ENCODE data around the gene LAMA3.

Gene LAMA3

DNA sequence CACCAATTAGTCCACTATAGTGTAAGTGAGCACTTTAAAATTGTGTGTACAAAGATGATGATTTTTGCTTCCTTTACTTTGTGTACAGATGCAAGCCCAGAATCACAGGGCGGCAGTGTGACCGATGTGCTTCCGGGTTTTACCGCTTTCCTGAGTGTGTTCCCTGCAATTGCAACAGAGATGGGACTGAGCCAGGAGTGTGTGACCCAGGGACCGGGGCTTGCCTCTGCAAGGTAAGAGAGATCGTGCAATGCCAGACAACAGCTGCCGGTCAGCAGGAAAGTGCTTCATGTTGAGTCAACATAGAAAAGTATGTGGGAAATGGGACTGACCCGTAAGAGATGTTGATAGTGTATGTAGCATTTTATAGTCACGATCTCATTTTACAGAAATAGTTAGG lies 168.5 kb downstream of the LAMA3 start:
- FAIRE-seq, result no peak

DNA sequence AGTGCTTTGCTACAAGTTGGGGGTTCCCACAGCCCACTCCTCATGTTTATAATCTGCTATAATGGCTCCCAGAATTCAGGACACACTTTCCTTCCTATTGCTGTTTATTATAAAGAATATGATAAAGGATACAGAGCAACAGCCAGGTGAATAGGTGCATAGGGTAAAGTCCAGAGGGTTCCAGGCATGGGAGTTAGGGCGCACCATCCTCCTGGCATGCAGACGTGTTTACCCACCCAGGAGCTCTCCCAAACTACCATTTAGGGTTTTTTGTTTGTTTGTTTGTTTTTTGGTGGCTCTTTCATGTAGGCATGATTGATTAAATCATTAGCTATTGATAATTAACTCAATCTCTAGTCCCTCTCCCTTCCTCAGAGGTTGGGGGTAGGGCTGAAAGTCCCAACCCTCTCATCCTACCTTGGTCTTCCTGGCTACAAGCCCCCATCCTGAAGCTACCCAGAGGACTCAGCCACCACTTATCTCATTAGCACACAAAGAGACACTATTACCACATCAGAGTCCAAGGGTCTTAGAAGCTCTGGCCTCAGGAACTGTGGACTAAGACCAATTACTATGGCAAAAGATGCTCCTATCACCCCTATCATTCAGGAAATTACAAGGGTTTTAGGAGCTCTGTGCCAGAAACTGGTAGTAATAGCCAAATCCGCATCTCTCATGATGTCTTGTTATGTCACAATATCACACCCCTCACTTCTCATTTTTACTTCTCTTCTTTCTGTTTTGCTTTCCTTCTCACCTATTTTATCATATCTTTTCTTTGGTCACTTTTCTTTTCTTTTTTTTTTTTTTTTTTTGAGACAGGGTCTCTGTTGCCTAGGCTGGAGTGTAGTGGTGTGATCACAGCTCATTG lies 170.4 kb downstream of the LAMA3 start:
- no peak for FAIRE-seq

DNA sequence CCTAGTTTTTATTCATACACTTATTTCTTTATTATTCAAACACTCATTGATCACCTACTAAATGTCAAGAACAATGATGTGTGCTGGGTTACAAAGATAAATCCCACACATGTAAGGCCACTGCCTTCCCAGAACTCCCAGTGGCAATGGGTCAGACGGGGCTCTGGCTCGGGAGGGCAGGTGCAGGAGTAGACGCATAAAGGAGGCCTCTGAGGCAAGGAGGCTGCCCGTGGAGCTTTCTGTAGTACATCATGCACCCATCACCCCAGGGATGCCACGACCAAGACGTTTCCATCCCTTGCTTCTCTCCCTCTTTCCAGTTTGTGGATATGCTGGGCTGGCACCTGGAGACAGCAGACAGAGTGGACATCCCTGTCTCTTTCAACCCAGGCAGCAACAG lies 172.1 kb downstream of the LAMA3 start:
- FAIRE-seq, result no peak

DNA sequence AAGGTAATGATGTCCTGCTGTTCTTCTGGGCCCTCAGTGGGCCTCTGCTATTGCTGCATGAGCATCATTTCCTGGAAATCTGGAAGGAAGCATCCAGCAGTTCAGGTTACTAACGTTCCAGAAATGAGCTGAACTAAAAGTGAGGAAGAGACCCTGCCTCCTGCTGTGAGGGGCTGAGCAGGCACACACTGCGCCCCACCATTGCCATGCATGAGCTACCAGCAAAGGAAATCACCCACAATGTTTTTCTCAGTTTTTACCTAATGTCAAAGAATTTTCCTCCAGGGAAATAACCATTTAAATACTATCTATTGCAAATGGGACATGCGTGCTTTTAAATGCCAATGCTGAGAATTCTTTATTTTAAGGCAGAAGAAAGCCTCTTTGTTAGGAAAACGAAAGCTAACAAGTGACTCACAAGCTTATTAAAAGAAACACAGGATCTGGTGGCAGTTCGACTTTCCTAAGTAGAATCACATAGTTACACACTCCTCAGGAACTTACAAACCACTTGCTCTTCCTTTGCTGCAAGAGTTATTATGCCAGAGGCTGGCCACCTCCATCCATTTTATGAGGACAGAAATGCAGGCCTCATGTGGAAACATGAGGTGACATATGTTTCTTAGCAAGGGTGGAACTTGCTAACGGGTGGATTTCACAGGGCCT lies 172.7 kb downstream of the LAMA3 start:
- no peak for FAIRE-seq

DNA sequence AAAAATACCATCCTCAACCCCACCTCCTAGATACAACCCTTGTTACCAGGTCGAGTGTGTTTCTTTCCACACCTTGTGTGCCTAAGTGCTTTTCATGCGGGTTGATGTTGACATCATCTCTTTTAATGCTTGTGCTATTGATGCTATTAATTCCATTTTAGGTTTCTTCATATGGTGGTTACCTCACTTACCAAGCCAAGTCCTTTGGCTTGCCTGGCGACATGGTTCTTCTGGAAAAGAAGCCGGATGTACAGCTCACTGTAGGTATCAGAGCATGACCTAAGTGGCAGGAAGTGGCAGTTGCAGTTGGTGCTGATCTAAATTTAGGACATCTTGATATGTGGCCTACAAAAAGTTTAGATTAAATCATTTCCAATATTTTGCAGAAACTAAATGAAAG lies 175.4 kb downstream of the LAMA3 start:
- FAIRE-seq, result no peak

DNA sequence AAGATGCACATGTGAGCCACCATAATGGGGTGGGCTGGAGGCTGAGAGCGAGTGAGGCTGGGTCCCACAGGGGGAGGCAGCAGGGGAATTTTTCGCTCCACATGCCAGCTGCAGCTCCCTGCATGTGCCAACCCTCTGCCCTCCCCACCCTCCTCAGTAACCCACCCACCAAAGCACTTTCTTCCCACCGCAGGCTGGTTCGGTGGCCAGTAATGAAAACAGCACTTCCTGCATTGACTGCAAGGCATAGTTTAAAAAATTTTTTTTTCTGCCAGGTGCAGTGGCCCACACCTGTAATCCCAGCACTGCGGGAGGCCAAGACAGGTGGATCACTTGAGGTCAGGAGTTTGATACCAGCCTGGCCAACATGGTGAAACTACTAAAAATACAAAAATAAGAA lies 177.8 kb downstream of the LAMA3 start:
- FAIRE-seq, result no peak

DNA sequence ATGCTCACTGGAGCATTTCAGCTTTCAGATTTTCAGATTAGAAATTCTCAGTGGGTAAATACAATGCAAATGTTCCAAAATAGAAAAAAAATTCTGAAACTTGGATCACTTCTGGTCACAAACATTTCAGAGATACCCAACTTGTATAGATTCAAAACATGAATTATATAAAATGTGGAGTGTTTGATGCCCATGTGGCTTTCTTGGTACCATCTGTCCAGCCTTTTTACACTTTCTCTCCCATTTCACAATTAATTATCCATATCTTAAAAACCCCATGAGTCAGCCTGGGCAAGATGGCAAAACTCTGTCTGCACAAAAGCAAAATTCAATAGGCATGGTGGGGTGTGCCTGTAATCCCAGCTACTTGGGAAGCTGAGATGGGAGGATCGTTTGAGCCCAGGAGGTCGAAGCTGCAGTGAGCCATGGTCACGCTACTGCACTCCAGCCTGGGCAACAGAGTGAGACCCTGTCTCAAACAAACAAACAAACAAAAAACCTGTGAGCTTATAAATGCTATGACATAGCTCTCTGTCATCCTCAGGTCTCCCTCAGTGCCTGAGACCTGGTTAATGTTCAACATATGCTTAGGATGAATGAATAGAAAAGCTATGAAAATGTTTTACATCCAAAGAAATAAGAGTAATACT lies 179.0 kb downstream of the LAMA3 start:
- no peak for FAIRE-seq

DNA sequence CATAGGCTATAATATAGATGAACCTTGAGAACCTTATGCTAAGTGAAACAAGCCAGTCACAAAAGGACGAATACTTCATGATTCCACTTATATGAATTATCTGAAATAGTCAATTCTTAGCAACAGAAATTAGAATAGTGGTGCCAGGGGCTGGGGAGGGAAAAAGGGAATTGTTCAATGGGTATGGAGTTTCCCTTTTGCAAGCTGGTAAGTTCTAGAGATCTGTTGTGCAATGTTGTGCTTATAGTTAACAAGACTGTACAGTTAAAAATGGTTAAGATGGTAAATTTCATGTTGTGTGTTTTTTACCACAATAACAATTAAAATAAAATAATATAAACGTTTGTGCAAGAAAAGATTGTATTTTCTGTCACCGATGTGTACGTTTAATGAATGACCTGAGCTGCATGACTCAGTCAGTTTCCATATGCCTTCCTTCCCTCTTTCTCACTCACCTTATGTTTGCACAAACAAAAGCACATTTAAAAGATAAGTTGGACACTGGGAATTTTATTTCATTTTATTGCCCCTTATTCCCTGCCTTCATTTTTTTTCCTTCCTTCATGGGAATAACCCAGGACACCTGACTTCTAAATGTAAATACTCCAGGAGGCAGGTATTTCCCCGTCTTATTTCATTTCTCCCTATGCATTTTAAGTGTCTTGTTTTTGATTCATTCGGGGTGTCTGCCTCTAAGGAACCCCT lies 181.6 kb downstream of the LAMA3 start:
- FAIRE-seq, result no peak

DNA sequence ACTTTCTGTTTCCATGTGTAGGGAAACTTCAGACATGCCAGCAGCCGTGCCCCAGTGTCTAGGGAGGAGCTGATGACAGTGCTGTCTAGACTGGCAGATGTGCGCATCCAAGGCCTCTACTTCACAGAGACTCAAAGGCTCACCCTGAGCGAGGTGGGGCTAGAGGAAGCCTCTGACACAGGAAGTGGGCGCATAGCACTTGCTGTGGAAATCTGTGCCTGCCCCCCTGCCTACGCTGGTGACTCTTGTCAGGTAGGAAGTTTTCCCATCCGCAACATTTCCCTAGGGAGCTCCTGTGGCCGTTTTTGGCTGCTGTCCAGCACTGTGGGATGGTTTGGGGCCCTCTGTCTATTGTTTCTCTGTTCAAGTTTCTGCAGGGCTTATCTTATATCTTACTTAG lies 182.2 kb downstream of the LAMA3 start:
- FAIRE-seq, result no peak

DNA sequence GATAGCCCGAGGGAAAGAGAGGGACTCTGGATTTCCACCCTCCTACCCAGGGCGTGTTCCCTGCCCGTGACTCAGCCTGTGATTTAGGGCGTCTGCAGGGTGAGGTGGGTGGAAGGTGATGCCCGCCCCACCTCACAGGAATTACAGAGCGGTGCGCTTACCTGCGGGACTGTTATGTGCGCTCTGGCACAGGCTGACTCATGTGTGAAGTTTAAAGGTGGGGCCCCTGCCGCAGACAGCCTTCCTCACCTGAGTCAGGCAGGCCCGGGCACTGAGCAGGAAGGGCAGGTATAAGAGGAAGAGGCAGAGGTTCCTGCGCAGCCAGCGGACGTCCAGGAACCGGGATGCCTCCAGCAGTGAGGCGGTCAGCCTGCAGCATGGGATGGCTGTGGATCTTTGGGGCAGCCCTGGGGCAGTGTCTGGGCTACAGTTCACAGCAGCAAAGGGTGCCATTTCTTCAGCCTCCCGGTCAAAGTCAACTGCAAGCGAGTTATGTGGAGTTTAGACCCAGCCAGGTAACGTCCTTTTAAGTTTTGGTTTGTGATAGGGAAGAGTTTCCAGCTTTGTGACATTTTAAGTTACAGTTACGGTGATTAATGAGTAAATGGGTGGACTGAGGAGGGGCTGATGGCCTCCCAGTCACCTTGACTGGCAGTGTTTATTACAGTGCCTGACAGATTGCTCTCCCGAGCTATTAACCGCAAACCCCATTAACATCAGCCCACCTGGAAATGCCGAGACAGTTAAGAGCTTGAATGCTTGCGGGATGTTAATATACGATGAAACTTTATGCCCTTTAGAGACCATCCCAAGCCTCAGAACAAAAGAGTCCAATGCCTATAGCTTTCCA lies 183.7 kb downstream of the LAMA3 start:
- no peak for FAIRE-seq

DNA sequence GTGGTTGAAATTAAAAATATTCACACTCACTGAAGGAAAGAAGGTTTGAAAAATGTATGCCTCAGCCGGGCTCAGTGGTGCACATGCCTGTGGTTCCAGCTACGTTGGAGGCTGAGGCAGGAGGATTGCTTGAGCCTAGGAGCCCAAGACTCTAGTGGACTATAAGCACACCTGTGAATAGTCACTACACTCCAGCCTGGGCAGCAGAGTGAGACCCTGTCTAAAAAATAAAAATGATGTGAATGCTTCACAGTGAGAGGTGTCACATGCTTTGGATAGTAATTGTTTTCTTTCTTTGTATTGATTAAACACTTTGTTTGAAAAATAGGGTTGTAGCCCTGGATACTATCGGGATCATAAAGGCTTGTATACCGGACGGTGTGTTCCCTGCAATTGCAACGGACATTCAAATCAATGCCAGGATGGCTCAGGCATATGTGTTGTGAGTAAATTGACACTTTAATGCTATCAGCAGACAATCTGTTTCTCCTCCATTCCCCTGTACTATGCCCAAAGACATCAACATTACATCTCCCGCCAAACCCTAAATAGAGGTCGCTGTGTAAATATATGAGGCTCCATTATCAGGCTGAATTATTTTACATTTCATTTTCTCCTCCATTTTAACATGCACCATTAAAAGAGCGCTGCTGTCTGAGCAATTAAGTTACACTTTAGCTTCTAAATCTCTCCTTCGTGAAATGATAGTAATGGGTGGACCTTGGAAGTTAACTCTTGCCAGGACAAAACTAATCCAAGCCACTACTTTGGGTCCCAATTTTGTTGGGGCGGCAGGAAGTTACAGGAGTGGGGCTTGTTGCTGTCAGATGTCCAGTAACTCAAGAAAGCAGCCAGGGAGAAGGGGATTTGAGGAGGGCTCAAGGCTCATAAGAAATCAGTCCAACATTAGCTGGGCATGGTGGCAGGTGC lies 187.0 kb downstream of the LAMA3 start:
- FAIRE-seq, result no peak

DNA sequence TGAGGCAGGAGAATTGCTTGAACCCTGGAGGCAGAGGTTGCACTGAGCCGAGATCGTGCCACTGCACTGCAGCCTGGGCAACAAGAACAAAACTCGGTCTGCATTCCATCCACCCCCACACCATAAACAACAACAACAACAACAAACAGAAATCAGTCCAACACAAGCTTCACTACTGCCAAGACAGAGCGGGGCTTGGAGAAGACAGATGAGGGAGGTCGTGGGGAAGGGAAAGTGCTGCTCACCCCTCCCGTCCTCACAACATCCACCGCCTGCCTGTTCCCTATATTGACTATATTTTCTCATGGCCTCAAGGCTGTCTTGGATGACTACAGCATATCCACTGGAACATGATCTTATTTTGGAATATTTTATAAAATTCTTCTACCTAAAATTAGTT lies 187.7 kb downstream of the LAMA3 start:
- FAIRE-seq, result no peak

DNA sequence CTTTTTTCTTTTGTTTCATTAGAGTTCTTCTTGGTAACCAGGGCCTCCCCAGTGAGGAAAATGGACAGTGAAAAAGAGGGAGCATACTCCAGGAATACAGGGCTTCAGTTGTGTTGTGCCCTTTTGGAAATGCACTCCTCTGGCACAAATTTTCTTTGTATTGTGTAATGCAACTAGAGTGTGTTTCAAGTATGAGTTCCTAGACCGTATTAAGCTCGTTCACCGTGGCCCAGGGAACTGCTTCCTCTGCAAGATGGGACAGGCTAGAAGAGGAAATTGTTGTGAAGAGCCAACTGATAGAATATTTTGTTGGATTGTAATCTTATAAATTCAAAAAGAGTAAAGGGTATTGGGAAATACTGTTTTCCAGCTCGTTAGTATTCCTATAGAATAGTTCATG lies 188.1 kb downstream of the LAMA3 start:
- no peak for FAIRE-seq

DNA sequence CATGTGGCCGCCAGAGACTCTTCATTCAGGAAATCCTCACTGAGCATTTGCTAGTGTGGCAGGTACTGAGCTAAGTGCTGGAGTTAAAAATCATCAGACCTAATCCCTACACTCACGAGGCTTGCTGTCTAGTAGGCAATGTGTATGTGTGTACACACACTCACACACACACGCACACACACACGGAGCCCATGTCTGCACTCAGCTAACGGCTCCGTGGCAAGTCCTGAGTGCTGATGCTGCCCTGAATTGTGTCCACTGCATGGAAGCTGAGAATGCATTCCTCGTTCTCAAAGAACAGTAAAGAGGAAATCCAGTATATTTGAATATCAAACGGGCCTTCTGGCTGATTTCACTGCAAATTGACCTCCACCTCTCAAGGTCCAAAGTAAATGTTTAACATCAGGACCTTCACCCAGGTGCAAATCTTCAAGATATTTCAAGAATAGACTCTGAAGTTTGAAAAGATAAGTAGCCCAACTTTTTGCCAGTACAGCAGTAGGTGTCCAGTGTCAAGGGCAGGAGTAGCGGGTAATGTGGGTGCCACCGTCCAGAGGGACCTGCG lies 189.2 kb downstream of the LAMA3 start:
- no peak for FAIRE-seq

DNA sequence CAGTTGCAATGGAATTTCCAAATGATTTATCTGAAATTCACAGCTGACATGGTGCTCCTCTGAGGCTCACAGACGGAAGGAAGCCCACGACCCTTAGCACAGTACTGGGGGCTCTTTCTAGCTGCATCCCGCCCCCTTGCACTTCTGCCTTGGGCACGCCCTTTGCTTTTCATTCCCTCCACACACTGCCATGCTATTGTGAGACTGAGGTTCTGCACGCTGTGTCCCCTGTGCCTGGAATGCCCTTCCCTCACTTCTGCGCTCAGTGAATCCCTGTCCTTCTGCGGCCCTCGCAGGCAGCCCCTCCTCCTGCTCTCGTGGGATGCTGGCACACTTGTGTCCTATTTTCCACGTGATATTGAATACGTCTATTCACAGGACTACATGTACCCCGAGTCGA lies 189.9 kb downstream of the LAMA3 start:
- no peak for FAIRE-seq

DNA sequence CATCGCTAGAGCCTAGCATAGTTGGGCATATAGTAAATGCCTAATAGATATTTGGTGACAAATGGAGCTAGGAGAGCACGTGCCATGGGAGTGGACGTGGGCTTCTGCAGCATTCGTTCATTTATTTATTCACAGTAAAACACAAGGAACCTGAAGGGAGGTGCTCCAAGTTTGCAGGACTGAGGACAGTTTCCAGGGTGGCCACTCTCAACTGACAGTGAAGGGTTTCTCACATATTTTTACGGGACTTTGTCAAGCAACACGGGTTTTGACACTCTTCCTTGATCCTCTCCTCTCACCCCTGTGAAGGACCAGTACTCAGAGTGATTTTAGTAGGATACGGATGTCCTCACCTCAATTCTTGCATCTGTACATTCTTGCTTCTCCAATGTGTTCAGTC lies 190.3 kb downstream of the LAMA3 start:
- FAIRE-seq, result no peak

DNA sequence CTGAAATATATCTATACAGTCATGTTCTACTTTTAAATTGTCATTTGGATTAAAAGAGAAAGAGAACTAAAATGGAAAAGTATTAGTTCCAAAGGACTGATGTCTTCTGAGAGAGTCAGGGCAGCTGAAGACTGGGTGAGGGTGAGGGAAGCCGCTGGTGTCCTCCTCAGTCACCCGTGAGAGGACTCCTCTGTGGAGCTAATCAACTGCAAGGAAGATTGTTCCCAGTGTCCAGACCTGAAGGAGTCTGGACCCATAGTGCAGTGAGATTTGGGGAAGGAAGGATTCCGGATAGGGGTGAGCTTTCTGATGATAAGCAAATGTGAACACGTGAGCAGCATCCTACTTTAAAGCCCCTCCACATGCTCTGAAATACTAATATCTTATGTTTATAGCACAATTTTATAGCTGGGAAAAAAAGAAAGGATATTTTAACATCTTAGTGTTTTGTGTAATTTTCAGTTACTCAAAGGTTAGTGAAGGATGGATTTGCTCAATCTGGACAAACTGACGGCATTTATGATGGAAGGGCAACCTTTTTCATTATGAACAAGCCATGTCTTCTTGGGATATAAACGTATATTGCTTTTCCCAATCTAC lies 190.8 kb downstream of the LAMA3 start:
- no peak for FAIRE-seq

DNA sequence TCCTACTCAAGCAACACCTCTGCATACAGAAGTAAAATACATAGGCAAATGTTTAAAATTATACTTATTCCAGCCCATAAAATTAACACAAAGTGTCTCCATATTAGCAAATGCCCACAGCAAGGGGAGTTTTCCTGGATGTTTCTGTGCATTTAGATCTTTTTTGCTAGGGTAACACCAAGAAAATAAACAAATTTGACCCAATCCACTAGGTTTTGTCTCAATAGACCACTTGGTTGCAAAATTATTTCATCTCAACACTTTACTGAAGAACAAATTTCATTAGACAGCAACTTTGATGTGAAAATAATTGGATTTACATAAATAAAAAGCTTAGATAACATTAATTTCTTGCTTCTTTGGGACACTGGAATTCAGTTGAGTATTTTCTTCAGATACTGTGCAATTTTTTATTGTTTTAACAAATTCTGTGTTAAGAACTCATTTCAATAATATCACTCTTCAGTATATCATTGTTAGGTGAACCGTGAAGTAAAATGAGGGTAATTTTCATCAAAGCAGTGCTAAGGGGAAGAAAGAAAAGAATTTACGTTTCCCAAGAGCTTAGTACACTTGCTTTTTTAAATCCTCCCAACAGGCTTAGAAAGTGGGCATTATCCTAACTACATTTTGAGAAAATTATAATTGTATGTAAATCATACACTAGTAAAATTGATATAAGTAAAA lies 191.8 kb downstream of the LAMA3 start:
- no peak for FAIRE-seq

DNA sequence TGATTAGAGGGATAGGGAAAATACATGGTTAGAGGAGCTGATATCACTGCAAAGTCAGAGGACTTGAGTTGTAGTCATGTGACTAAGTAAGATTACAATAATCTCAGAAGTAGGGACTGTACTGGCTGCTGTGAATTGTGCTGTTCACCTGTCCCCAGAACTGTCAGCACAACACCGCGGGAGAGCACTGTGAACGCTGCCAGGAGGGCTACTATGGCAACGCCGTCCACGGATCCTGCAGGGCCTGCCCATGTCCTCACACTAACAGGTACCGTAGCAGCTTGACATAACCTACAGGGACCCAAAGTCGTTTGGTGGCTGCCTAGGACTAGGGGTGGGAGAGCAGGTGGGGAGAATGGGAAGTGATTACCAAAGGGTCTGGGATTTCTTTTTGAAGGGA lies 192.5 kb downstream of the LAMA3 start:
- FAIRE-seq, result no peak
